Hindlimb muscle (tissue), 1 donor: ENCODE results near the gene GNAZ. TPM values are rescaled to one million over a fixed set of nuclear protein-coding genes. Genes with fewer than 3 reads are reported as not detected.

Experiments used
- DNase-seq: peaks from one replicate; pipeline ENCODE4 v3.0.0-alpha.2; 2013
- polyA plus RNA-seq: library from polyadenylated mRNA; unstranded; fragments of 120-200 nt; gene quantifications from one replicate; pipeline ENCODE4 v1.2.1, GENCODE V29; 2013; ENCODE audit not compliant: insufficient read length

GNAZ gene
- polyA plus RNA-seq, 1 donor, result 3.4 TPM

GRCh38 chr22:23107487-23108248 is 37.3 kb downstream of the GNAZ start:
- no peak for DNase-seq

GRCh38 chr22:23108249-23109078 is 38.1 kb downstream of the GNAZ start:
- DNase-seq, result no peak

- no peak for DNase-seq
Observed at GRCh38 chr22:23109079-23109347, 38.7 kb downstream of the GNAZ start.

- DNase-seq, result no peak
Observed at GRCh38 chr22:23109441-23109978, 39.2 kb downstream of the GNAZ start.

GRCh38 chr22:23110190-23110921 is 40.0 kb downstream of the GNAZ start:
- DNase-seq, result peak; percentile 42

- no peak for DNase-seq
Observed at GRCh38 chr22:23110922-23111527, 40.7 kb downstream of the GNAZ start.

GRCh38 chr22:23112472-23113012 is 42.2 kb downstream of the GNAZ start:
- no peak for DNase-seq

GRCh38 chr22:23113067-23113846 is 42.9 kb downstream of the GNAZ start:
- peak; percentile 61 for DNase-seq

- no peak for DNase-seq
Observed at GRCh38 chr22:23113847-23114720, 43.8 kb downstream of the GNAZ start.

- DNase-seq, result no peak
Observed at GRCh38 chr22:23114721-23115020, 44.4 kb downstream of the GNAZ start.

- no peak for DNase-seq
Observed at GRCh38 chr22:23115369-23115768, 45.0 kb downstream of the GNAZ start.

GRCh38 chr22:23115825-23116494 is 45.6 kb downstream of the GNAZ start:
- no peak for DNase-seq

- peak; percentile 34 for DNase-seq
Observed at GRCh38 chr22:23116506-23117263, 46.4 kb downstream of the GNAZ start.

GRCh38 chr22:23117275-23117674 is 47.0 kb downstream of the GNAZ start:
- no peak for DNase-seq

GRCh38 chr22:23117891-23118646 is 47.8 kb downstream of the GNAZ start:
- no peak for DNase-seq

GRCh38 chr22:23118647-23119493 is 48.6 kb downstream of the GNAZ start:
- no peak for DNase-seq
